OCI-LY7 (cell line): Measurements from ENCODE around the gene NPY1R.

Source experiments
- EZH2phosphoT487 ChIP-seq: fragments of 200-600 bp; sonication (generic); IDR thresholded peaks from 2 replicates; pipeline ENCODE4 v1.6.1; 2018; ENCODE audit warnings: low read depth, borderline replicate concordance, mild to moderate bottlenecking, mixed run types, antibody characterized with exemption, low read length, moderate library complexity, mixed read lengths
- TF ChIP-seq, protein P1 (sequence below): fragments of 200-600 bp; sonication (generic); conservative IDR thresholded peaks from 2 replicates; pipeline ENCODE4 v1.5.1; 2014; ENCODE audit warnings: mild to moderate bottlenecking, antibody characterized with exemption, low read length, moderate library complexity, mixed read lengths

DNA sequence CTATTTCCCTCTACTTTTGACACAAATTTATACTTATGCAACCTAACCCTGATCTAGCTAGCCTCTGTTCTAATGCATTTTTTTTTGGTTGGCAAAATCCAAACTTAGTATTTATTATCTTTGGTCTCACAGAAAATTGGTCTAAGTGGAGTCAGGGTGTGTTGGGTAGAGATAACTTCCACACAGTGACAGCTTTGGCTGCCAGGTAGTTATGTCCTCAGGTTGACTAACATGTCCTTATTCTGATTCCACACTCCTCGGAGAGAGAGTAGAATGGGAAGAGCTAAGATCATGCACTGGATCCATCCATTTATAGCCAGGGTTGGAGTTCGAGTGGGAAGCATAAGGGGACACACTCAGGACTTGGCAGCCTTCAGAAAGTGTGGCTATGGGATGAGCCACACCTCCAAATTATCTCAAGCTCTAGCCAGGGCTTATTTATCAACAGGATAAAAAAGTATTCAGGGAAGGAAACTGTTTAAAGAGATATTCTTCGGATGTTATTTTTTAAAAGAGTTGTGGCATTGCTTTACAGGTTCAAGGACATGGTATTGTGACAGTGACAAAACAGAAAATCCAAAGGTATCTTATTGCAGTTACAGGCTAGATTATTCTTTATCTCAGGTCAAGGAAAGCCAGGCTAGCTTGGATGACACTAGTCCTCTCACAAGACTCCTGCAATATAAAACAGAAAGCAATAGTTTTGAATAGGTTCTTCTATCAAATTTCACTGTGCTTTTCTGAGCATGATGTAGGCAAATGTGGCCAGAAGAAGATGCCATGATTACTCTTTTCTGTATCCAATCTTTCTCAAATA lies 51.5 kb downstream of the NPY1R start:
- TF ChIP-seq, protein P1, sequence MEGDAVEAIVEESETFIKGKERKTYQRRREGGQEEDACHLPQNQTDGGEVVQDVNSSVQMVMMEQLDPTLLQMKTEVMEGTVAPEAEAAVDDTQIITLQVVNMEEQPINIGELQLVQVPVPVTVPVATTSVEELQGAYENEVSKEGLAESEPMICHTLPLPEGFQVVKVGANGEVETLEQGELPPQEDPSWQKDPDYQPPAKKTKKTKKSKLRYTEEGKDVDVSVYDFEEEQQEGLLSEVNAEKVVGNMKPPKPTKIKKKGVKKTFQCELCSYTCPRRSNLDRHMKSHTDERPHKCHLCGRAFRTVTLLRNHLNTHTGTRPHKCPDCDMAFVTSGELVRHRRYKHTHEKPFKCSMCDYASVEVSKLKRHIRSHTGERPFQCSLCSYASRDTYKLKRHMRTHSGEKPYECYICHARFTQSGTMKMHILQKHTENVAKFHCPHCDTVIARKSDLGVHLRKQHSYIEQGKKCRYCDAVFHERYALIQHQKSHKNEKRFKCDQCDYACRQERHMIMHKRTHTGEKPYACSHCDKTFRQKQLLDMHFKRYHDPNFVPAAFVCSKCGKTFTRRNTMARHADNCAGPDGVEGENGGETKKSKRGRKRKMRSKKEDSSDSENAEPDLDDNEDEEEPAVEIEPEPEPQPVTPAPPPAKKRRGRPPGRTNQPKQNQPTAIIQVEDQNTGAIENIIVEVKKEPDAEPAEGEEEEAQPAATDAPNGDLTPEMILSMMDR: no peak
- TF ChIP-seq EZH2phosphoT487: no peak
